GM19099 (cell line): ENCODE results near the gene SLFN12.

ENCODE experiments used
- POLR2A ChIP-seq: IDR thresholded peaks from 3 replicates; pipeline ENCODE4 v1.6.1; 2011; ENCODE audit warnings: low read depth; ENCODE audit not compliant: insufficient read length; ENCODE audit errors: extremely low read depth

The SLFN12 gene

DNA sequence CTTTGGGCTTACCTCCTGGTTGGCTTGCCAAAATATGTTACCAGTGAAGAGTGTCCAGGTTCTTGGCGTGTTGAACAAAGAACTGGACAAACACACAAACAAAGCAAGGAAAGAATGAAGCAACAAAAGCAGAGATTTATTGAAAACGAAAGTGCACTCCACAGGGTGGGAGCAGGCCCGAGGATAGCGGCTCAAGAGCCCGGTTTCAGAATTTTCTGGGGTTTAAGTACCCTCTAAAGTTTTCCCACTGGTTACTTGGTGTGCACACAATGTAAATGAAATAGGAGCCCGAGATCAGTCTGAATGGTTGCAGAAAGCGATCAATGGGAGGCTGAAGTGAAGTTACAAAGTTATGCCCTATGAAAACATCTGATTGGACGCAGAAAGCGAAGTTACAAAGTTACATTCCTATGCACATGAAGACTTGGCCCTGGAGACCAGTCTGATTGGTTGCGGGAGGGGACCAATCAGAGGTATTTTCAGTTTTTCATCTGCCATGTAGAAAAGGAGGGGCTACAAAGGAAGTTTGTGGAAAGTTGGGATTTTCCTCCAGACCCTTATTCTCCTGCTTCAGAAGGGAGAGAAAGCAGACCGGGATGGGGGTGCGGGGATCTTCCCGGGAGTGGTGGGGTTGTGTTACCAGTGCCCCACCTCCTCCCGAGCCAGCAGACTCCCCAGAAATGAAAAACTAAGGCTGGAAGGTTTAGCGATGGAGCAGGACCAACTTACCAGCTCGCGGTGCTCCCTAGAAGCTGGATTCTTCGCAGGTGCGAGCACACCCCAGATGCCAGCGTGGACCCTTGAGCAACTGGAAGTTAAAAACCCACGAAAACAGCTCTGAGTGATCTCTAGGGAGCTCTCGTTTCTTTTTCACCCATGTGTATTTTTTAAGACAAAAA, at the start of gene SLFN12:
TSS of gene SLFN12 (minus strand) at position 325 of the 899 bp plus-strand sequence. CDS start 9,472 bp downstream, outside the sequence.
- TF ChIP-seq POLR2A, result peak; percentile 55

DNA sequence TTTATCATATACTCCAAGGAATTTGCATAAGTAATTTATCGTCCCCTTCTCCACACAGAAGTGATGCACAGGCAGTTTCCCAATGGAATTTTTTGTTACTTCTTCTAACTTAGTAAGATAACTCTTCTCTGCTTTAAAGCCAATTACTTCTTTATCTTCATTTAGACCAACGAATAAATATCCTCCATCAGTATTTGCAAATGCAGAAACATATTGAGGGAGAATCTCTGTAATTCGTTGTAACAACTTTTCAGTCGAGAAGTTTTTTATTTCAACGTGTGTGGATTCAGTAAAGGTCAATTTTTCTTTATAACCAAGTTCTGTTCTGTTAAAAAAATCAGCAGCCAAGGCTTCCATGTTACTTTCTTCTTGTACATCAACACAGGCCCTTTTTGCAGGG, 47.0 kb upstream of the SLFN12 start:
- TF ChIP-seq POLR2A, result no peak

DNA sequence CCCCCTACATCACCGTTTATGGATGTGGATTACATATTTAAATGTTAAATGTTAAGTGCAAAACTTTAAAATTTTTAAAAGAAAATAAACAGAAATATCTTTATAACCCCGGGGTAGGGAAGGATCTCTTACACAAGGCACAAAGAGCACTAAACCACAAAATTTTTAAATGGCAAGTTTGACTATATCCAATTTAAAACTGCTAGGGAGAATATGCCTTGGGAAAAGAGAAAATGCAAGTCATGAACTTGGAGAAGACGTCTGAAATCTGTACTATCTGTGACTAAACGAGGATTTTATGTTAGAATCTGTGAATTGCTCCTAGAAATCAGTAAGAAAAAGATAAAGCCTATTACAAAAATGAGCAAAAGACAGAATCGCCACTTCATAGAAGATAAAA, 44.9 kb upstream of the SLFN12 start:
- no peak for TF ChIP-seq POLR2A

DNA sequence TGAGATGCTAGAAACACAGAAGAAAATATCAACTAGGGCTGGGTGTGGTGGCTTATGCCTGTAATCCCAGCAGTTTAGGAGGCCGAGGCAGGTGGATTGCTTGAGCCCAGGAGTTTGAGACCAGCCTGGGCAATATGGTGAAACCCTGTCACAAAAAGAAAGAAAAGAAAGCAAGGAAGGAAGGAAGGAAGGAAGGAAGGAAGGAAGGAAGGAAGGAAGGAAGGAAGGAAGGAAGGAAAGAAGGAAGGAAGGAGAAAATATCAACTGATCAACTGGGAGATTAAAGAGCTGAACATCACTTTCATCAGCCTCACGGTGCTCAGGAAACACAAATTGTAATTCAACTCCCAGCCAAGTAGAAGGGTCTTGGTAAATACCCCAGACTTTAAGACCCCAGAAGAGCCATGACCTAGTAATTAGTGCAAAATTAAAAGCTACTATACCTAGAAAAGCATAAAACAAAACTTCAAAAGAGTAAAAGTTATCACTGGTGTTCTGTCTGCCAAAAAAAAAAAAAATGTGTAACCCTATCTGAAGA, 44.1 kb upstream of the SLFN12 start:
- TF ChIP-seq POLR2A, result no peak

DNA sequence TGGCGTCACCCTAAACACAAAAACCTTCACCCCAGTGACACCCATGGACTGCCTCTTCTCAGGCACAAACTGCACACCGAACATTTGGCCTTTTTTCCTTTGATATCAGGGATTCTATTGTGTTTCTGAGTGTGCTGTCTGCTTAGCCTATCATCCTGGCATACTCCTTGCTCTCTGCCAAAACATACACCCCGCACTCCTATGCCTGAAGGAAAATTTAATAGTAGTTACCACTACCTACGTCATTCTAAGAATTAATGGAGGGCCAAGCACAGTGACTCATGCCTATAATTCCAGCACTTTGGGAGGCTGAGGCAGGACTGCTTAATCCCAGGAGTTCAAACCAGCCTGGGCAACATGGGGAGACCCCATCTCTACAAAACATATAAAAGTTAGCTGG, 36.2 kb upstream of the SLFN12 start:
- TF ChIP-seq POLR2A, result no peak

DNA sequence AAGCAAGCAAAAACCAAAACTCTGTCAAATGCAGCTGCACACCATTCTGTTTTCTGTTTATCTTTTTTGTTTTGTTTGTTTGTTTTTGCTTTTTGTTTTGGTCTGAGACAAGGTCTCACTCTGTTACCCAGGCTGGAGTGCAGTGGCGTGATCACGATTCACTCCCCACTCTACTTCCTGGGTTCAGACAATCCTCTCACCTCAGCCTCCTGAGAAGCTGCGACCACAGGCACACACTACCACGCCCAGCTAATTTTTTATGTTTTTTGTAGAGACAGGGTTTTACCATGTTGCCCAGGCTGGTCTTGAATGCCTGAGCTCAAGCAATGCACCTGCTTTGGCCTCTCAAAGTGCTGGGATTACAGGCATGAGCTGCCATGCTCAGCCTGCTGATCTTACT, 35.5 kb upstream of the SLFN12 start:
- no peak for TF ChIP-seq POLR2A

DNA sequence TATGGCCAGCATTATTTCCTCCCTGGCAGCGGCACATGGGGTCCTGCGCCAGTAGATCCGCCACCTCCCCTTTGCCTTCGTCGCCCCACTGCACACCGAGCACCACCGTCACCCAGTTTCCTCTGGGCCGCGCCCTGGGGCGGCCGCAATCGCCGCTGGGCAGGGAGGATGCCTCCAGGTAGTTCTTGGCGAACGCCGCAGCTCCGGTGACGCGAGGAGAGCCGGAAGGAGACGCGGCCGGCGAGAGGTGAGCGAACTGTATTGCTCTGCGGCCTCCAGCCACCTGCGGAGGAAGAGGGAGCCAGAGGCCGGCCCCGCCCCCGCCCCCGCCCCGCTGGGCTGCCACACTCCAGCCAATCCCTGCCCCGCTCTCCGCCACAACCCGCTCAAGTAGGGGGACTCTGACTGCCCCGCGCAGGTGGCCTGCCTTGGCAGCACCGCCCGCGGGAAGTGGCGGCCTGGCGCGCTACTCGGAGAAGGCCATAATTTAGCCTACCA, 28.1 kb upstream of the SLFN12 start:
- peak; percentile 55 for TF ChIP-seq POLR2A

DNA sequence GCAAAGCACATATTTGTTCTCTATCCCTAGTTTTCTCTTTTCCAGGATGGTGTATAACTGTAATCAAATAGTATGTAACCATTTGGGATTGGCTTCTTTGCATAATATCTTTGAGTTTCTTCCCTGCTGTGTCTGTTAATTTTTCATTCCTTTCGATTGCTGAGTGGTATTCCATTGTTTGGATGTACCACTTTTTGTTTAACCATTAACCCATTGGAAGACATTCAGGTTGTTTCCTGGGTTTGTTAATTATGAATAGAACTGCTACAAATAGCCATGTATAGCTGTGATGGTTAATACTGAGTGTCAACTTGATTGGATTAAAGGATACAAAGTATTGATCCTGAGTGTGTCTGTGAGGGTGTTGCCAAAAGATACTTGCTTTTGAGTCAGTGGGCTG, 20.9 kb upstream of the SLFN12 start:
- TF ChIP-seq POLR2A, result no peak

DNA sequence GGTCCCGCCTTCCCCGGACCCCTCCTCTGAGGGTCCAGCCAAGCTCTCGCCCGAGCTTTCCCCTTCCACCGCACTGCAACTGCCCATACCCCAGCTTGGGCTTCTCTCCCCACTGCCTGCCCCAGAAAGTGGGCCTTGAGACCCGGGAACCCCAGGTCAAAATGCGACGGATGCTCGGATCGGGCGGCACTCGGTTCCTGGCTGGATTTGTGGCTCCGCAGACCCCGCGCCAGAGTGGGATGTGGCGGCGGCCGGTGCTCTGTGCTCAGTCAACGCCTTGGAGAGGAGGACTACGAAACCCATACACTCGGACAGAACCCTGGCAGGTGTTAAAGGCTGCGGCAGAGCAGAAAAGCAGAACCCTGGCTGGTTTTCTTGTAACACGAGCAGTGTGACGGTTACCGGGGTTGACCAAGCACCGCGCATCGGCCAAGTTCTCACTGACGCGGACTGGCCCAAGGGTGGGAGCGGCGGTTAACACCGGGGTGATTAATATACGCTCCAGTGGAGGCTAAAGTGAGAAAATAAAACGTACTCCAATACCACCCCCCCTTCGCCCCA, 17.2 kb upstream of the SLFN12 start:
- TF ChIP-seq POLR2A, result peak; percentile 36

DNA sequence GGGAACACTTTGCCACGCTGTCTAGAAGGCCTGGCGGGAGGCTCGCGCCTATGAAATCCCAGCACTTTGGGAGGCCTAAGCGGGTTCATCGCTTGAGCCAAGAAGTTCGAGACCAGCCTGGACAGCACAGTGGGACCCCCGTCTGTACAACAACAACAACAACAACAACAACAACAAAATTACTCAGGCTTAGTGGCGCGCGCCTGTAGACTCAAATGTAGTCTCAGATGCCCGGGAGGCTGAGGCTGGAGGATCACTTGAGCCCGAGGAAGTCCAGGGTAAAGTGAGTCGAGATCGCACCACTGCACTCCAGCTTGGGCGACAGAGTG, 16.6 kb upstream of the SLFN12 start:
- TF ChIP-seq POLR2A, result peak; percentile 16

DNA sequence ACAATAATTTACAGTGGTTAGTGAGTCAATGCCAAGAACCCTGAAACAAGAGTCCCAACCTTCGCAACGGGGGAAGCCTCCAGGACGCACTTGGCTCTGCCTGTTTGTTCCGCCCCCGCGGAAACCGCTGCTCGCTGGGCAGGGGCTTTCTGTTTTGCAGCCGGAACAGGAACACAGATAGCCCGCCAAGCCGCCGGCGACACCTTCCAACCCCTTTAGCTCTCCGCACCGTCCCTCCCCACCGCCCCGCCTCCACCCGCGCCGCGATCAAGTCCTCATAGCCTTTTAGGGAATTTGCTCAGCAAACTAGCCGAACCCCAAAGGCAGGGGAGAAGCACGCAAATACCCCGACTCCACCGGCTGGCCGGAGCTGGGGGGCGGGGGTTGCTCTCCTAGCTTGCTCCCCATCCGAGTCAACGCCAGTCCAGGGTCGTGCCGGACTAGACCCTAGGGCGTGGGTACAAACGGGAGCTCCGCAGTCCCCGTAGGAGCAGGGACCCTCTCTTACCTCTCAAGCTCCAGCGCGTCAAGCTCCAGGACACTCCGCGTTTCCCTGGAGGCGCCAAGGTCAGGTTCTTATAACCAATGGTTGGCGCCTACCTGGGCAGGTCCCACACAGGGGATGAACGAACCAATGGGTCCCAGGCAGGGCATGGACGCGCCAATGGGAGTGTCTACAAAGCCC, 16.1 kb upstream of the SLFN12 start, which contains the start of gene SLFN13:
TSS of gene SLFN13 (minus strand) at position 553 of the 685 bp plus-strand sequence. CDS start 3,086 bp downstream, outside the sequence.
- TF ChIP-seq POLR2A, result peak; percentile 69

DNA sequence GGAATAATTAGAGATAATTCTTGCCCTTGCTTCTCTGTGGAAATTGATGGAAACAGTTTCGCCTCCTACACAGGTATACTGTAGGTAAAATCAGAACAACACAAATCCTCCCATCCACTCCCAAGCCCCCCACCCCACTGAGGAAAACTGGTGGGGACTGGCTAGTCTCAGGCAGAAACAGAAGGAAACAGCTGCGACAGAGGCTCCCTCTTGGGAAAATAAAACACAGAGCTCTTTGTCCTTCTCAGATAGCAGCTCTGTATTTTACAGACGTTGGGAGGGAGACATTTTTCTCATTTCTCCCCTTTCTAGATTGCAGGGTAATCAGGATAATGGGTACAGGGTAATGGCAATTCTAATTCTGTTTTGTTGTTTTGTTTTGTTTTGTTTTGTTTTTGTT, 15.2 kb upstream of the SLFN12 start:
- TF ChIP-seq POLR2A, result no peak

DNA sequence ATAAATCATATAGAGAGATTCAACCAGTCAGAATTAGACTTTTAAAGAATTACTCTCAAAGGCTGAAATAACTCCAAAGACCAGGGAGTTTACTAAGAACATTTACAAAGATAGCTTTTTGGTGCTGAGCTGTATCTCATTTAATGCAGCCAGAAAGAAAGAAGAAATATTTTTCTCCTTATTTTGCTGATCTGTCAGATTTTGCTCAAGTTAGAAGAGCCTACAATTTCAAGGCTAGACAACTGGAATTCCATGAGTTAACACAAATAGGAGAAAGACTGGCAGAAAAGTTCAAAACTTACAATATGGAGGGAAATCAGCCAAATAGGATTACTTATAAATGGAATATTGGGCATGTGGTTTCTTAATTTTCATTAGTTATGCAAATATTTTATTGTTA, 6.1 kb upstream of the SLFN12 start:
- no peak for TF ChIP-seq POLR2A

DNA sequence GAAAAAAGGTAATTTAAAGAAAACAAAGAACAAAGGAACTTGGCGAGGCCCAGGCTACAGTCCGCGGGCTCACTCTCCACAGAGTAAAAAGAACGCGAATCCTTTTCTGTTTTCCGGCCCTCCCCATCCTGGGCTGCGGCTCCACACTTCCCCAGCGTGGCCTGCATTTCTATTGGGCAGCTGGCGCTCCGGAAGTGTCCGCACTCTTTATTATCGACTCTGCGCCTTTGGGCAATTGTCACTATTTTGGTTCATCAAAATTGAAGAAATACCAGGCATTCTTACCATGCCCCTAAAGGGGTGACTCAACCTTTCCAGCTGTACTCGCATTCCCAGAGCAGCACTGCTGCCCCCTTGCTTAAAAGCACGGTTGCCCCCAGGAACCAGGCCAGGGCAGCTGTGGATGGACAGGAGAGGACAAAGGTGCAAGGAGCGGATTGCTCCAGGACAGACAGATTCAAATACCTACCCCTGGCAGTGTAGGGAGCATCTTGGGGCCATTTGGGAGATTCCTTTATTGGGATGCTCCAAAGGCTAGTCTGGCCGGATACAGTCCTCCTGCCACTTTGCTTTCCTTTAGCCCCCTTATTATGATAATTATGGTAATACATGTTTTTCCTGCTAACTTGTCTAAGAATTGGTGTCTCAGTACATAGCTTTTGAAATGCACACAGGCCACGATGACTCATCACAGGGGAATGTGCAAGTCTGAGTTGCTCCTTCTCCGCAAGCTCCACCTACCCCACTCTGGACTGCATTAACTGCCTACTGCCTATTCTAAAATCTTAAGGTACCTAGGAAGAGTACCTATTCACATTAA, 985 bp upstream of the SLFN12 start:
- TF ChIP-seq POLR2A, result peak; percentile 21
